HepG2 (cell line): ENCODE data around the gene PITHD1. TPM values are rescaled to one million over a fixed set of nuclear protein-coding genes. Genes with fewer than 3 reads are reported as not detected.

Source experiments
- BRD4 ChIP-seq: sonication (generic); formaldehyde crosslinking; IDR thresholded peaks from 2 replicates; pipeline ENCODE4 v1.4.0; 2020; ENCODE audit warnings: missing genetic modification reagents
- FLYWCH1 ChIP-seq: sonication (generic); formaldehyde crosslinking; IDR thresholded peaks from 2 replicates; pipeline ENCODE4 v1.8.1; 2023; ENCODE audit warnings: mild to moderate bottlenecking, missing genetic modification reagents
- HDAC1 ChIP-seq: sonication (generic); formaldehyde crosslinking; IDR thresholded peaks from 2 replicates; pipeline ENCODE4 v1.5.1; 2020; ENCODE audit warnings: mild to moderate bottlenecking, missing genetic modification reagents
- HNRNPH1 ChIP-seq: fragments of 200-400 bp; formaldehyde crosslinking; optimal IDR thresholded peaks from 2 replicates; pipeline ENCODE3; 2017; ENCODE audit warnings: mild to moderate bottlenecking, low read depth, low read length
- IKZF4 ChIP-seq: sonication (generic); formaldehyde crosslinking; IDR thresholded peaks from 2 replicates; pipeline ENCODE4 v1.5.1; 2020; ENCODE audit warnings: borderline replicate concordance, mild to moderate bottlenecking, low read depth, missing genetic modification reagents; ENCODE audit errors: not compliant biosample characterization
- MTERF4 ChIP-seq: sonication (generic); formaldehyde crosslinking; IDR thresholded peaks from 2 replicates; pipeline ENCODE4 v1.8.0; 2023; ENCODE audit warnings: mild to moderate bottlenecking, missing genetic modification reagents
- PCBP1 ChIP-seq: fragments of 200-400 bp; formaldehyde crosslinking; IDR thresholded peaks from 2 replicates; pipeline ENCODE4 v1.6.1; 2017; ENCODE audit warnings: mild to moderate bottlenecking, low read depth, low read length, borderline replicate concordance
- PHB2 ChIP-seq: fragments of 450-650 bp; IDR thresholded peaks from 2 replicates; pipeline ENCODE4 v1.6.1; 2018; ENCODE audit not compliant: partially characterized antibody
- PLSCR1 ChIP-seq: sonication (generic); formaldehyde crosslinking; IDR thresholded peaks from 2 replicates; pipeline ENCODE4 v1.5.0; 2020; ENCODE audit warnings: missing genetic modification reagents, mild to moderate bottlenecking, borderline replicate concordance
- RBM22 ChIP-seq: fragments of 200-400 bp; formaldehyde crosslinking; optimal IDR thresholded peaks from 2 replicates; pipeline ENCODE3; 2017; ENCODE audit warnings: mild to moderate bottlenecking, low read length, moderate library complexity
- RORA ChIP-seq: sonication (generic); formaldehyde crosslinking; IDR thresholded peaks from 2 replicates; pipeline ENCODE4 v1.5.0; 2020; ENCODE audit warnings: mild to moderate bottlenecking, missing genetic modification reagents, moderate library complexity
- SALL1 ChIP-seq: sonication (generic); formaldehyde crosslinking; IDR thresholded peaks from 2 replicates; pipeline ENCODE4 v1.8.0; 2022; ENCODE audit warnings: mild to moderate bottlenecking, missing genetic modification reagents
- SMC3 ChIP-seq: IDR thresholded peaks from 2 replicates; pipeline ENCODE4 v1.6.1; 2011; ENCODE audit warnings: low read length, improper control_type of control experiment
- STAT6 ChIP-seq: sonication (generic); formaldehyde crosslinking; IDR thresholded peaks from 2 replicates; pipeline ENCODE4 v1.4.0; 2020; ENCODE audit warnings: missing genetic modification reagents, mild to moderate bottlenecking, borderline replicate concordance
- SUZ12 ChIP-seq: fragments of 150-350 bp; IDR thresholded peaks from 2 replicates; pipeline ENCODE4 v1.6.1; 2014; ENCODE audit warnings: low read depth, low read length
- TERF1 ChIP-seq: sonication (generic); formaldehyde crosslinking; IDR thresholded peaks from 2 replicates; pipeline ENCODE4 v1.8.0; 2022; ENCODE audit warnings: mild to moderate bottlenecking, missing genetic modification reagents, moderate library complexity
- TRIM24 ChIP-seq: sonication (generic); formaldehyde crosslinking; IDR thresholded peaks from 2 replicates; pipeline ENCODE4 v1.8.0; 2022; ENCODE audit warnings: mild to moderate bottlenecking, missing genetic modification reagents
- ZNF503 ChIP-seq: sonication (generic); formaldehyde crosslinking; IDR thresholded peaks from 2 replicates; pipeline ENCODE4 v1.4.0; 2020; ENCODE audit warnings: missing genetic modification reagents
- ZNF672 ChIP-seq: sonication (generic); formaldehyde crosslinking; IDR thresholded peaks from 2 replicates; pipeline ENCODE4 v1.8.1; 2022; ENCODE audit warnings: missing genetic modification reagents
- ZNF816 ChIP-seq: sonication (generic); formaldehyde crosslinking; IDR thresholded peaks from 2 replicates; pipeline ENCODE4 v1.8.0; 2022; ENCODE audit warnings: missing genetic modification reagents, mild to moderate bottlenecking, borderline replicate concordance
- ZNF839 ChIP-seq: sonication (generic); formaldehyde crosslinking; IDR thresholded peaks from 2 replicates; pipeline ENCODE4 v1.4.0; 2020; ENCODE audit warnings: missing genetic modification reagents, mild to moderate bottlenecking, borderline replicate concordance
- ZSCAN31 ChIP-seq: sonication (generic); formaldehyde crosslinking; IDR thresholded peaks from 2 replicates; pipeline ENCODE4 v1.5.0; 2020; ENCODE audit warnings: low read depth, mild to moderate bottlenecking, missing genetic modification reagents
- polyA plus RNA-seq, 8 experiments: library from polyadenylated mRNA; depleted of rRNA in 3 of 8; stranded (reverse) in 7 of 8; unstranded in 1 of 8; fragments of >200 nt; fragmentation: Illumina TruSeq in 4 of 8; extraction: Trizol in 4 of 8; gene quantifications; 2 replicates each; pipeline versions ENCODE4 v1.2.1 to v1.2.3, GENCODE V29; 2011 to 2016; ENCODE audit warnings: low read depth in 4 of 8, missing spikeins in 1 of 8, mixed read lengths in 1 of 8; ENCODE audit not compliant: insufficient read depth in 1 of 8
- total RNA-seq, 5 experiments: library from RNA; depleted of rRNA; stranded (reverse); fragments of >200 nt; fragmentation: Illumina TruSeq; extraction: Trizol; gene quantifications; 2 replicates each; pipeline ENCODE4 v1.2.3, GENCODE V29; 2016; ENCODE audit warnings: low read depth in 1 of 5

The PITHD1 gene
- total and polyA plus RNA-seq, 2 of the 13 experiments (the other 11 are each of a cell fraction or from before 2014, with no cell fraction given) = 28.0 to 37.3 TPM

- TF ChIP-seq PLSCR1 (CRISPR knock-in tag) (no peak), RBM22 (no peak), MTERF4 (no peak), BRD4 (CRISPR knock-in tag) (no peak), PCBP1 (no peak), PHB2 (no peak), ZNF503 (CRISPR knock-in tag) (no peak), SUZ12 (no peak), RORA (CRISPR knock-in tag) (no peak), ZNF672 (CRISPR knock-in tag) (no peak), TRIM24 (CRISPR knock-in tag) (no peak), ZNF816 (CRISPR knock-in tag) (peak; percentile 52), HDAC1 (CRISPR knock-in tag) (peak; percentile 76), TERF1 (CRISPR knock-in tag) (no peak), ZSCAN31 (CRISPR knock-in tag) (peak; percentile 28; the same call in 1 of the 2 replicates), HNRNPH1 (no peak), FLYWCH1 (CRISPR knock-in tag) (no peak), ZNF839 (no peak), SMC3 (no peak), STAT6 (no peak; the same call in 1 of the 2 replicates), IKZF4 (CRISPR knock-in tag) (no peak), SALL1 (CRISPR knock-in tag) (no peak; the same call in none of the 2 replicates)
Measured at GRCh38 chr1:23800400-23801337, 22.5 kb downstream of the PITHD1 start, which contains the start of gene GALE (continued).
